ENCODE results near the gene KIR2DL3. TPM values are rescaled to one million over a fixed set of nuclear protein-coding genes. Genes with fewer than 3 reads are reported as not detected.

The KIR2DL3 gene
- total RNA-seq, 1 donor from 2014 or later: not detected

DNA sequence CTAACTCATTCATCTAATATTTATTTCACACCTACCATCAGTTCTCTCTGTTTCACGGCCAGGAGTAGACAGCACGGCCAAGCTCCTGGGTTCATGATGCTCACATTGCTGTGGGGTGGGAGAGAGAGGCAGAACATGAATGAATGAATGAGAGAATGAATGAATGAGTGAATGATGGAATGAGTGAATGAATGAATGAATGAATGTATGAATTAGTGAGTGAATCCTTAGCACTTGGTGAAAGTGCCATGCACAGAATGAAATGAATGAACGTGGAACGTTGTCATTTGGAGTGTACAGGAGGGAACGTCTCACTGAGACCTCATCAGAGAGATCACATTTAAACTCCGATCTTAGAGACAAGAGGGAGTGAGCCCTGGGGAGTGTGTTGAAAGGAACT, 53.2 kb downstream of the KIR2DL3 start:
- no peak for DNase-seq (ENCODE audit: low read depth)
- Histone ChIP-seq H3K4me3 (ENCODE audit: low read depth, low read length) (no peak overlapping the region), H3K36me3 (ENCODE audit: control insufficient read depth, insufficient read depth, low read length) (no peaks in the 10 kb centered on the region), H3K27me3 (ENCODE audit: control insufficient read depth, insufficient read depth, low read length) (no peaks in the 10 kb centered on the region)
- TF ChIP-seq, protein P1, sequence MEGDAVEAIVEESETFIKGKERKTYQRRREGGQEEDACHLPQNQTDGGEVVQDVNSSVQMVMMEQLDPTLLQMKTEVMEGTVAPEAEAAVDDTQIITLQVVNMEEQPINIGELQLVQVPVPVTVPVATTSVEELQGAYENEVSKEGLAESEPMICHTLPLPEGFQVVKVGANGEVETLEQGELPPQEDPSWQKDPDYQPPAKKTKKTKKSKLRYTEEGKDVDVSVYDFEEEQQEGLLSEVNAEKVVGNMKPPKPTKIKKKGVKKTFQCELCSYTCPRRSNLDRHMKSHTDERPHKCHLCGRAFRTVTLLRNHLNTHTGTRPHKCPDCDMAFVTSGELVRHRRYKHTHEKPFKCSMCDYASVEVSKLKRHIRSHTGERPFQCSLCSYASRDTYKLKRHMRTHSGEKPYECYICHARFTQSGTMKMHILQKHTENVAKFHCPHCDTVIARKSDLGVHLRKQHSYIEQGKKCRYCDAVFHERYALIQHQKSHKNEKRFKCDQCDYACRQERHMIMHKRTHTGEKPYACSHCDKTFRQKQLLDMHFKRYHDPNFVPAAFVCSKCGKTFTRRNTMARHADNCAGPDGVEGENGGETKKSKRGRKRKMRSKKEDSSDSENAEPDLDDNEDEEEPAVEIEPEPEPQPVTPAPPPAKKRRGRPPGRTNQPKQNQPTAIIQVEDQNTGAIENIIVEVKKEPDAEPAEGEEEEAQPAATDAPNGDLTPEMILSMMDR (IDR thresholded peaks at IDR 0.05; ENCODE audit: insufficient read depth, low read length, poor library complexity, severe bottlenecking): no peak

DNA sequence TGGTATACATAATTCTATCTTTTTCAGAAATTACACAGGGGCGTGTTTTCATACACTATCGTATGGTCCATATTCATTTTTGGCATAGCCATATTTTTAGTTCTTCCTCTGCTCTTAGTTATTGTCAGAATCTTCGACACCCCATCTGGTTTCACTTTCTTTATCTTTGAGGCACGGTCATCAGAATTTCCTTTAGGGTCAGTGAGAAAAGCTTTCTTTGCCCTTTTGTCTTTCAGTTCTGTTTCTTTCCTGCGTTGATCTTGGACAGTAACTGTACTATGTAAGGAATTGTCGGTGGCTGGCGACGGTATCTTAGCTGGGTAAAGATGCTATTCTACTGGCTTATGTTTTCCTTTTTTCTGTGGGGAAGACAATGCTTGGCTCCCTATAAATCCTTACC, 54.5 kb downstream of the KIR2DL3 start:
- no peak for DNase-seq (ENCODE audit: low read depth)
- H3K27me3 ChIP-seq (ENCODE audit: control insufficient read depth, insufficient read depth, low read length): no peaks in the 10 kb centered on the region
- no peak overlapping the region for H3K4me3 ChIP-seq (ENCODE audit: low read depth, low read length)
- no peaks in the 10 kb centered on the region for H3K36me3 ChIP-seq (ENCODE audit: control insufficient read depth, insufficient read depth, low read length)
- TF ChIP-seq, protein P1 (IDR thresholded peaks at IDR 0.05; ENCODE audit: insufficient read depth, low read length, poor library complexity, severe bottlenecking): no peak

DNA sequence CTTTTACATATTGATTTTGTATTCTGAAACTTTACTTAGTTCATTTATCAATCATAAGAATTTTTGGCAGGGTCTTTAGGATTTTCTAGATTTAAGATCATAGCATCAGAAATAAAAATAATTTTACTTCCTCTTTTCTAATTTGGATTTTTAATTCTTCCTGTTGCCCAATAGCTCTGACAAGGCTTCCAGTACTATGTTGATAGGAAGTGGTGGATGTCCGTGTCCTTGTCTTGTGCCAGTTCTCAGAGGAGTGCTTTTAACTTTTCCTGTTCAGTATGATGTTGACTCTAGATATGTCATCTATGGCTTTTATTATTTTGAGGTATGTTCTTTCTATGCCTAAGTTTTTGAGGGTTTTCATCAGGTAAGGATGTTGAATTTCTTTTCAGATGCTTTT, 57.4 kb downstream of the KIR2DL3 start:
- no peak for DNase-seq (ENCODE audit: low read depth)
- no peak overlapping the region for H3K4me3 ChIP-seq (ENCODE audit: low read depth, low read length)
- no peaks in the 10 kb centered on the region for H3K36me3 ChIP-seq (ENCODE audit: control insufficient read depth, insufficient read depth, low read length)
- no peaks in the 10 kb centered on the region for H3K27me3 ChIP-seq (ENCODE audit: control insufficient read depth, insufficient read depth, low read length)
- TF ChIP-seq, protein P1 (IDR thresholded peaks at IDR 0.05; ENCODE audit: insufficient read depth, low read length, poor library complexity, severe bottlenecking): no peak

Other genes with a start within 250 kb of the KIR2DL3 start
- gene LAIR2, start 235.7 kb upstream of the KIR2DL3 start, total RNA-seq: not detected in 2 replicates
- not detected in 2 replicates for gene LILRA2, start 164.7 kb upstream of the KIR2DL3 start, total RNA-seq
- gene LILRA1, start 144.9 kb upstream of the KIR2DL3 start, total RNA-seq: not detected in 2 replicates
- gene LILRB1, start 108.0 kb upstream of the KIR2DL3 start, total RNA-seq: not detected in 2 replicates
- gene LILRB4, start 75.5 kb upstream of the KIR2DL3 start, total RNA-seq: 2.7 TPM in 1 of 2 replicates, not detected in the other
- not detected in 2 replicates for gene KIR3DL3, start 14.1 kb upstream of the KIR2DL3 start, total RNA-seq
- gene KIR2DL1, start 31.3 kb downstream of the KIR2DL3 start, total RNA-seq: not detected in 2 replicates
- not detected in 2 replicates for gene KIR2DL4, start 65.1 kb downstream of the KIR2DL3 start, total RNA-seq
- gene KIR3DL1, start 78.0 kb downstream of the KIR2DL3 start, total RNA-seq: not detected in 2 replicates
- gene KIR2DS4, start 94.2 kb downstream of the KIR2DL3 start, total RNA-seq: not detected in 2 replicates
- not detected in 2 replicates for gene KIR3DL2, start 111.9 kb downstream of the KIR2DL3 start, total RNA-seq
- gene FCAR, start 135.7 kb downstream of the KIR2DL3 start, total RNA-seq: not detected in 2 replicates
- not detected in 2 replicates for gene NCR1, start 167.6 kb downstream of the KIR2DL3 start, total RNA-seq
- not detected in 2 replicates for gene NLRP7, start 209.0 kb downstream of the KIR2DL3 start, total RNA-seq
- 27.5 and 32.5 TPM in 2 replicates for gene NLRP2, start 227.9 kb downstream of the KIR2DL3 start, total RNA-seq

Data from kidney epithelial cell (primary cell).